HG03060 (cell line): ENCODE measurements around the gene DHX35.
"Not testable (repeated sequence)": the region's sequence is repeated elsewhere in the genome, so short reads cannot be mapped to it uniquely, and the experiment has no call there.

Experiments used
- ATAC-seq: cut with Tn5 transposase; IDR thresholded peaks from one replicate; pipeline ENCODE4 v1.9.1; 2021; ENCODE audit warnings: low read depth, moderate number of reproducible peaks; ENCODE audit not compliant: unreplicated experiment

The DHX35 gene

DNA sequence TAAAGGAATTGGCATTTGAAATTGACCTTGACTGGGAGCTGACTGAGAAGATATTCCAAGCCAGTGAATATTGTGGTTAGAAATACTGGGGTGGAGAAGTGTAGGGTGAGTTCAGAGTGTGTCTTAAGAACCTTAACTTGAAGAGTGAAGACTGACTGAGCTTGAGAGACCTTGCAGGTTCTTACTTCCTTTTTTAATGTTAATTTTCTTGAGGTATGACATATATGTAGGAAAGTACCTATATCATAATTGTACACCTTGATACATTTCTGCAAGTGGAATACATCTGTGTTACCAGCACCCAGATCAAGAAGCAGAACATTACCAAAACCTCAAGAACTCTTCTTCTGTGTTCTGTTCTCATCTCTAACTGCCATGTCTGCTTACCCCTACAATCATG, 11.0 kb downstream of the DHX35 start:
- ATAC-seq, result no peak

DNA sequence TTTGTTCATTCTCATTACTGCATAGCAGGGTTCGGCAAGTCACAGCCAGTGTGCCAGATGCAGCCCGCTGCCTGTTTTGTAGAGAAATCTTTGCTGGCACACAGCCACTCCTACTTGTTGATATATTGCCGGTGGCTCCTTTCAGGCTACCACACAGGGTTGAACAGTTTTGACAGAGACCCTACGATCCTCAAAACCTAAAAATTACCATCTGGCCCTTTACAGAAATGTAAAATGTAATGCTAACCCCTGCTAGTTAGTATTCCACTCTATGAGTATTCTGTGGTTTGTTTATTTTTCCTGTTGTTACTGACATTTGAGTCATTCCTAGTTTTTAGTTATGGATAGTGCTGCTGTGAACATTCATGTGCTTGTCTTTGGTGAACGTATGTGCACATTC, 11.5 kb downstream of the DHX35 start:
- no peak for ATAC-seq

DNA sequence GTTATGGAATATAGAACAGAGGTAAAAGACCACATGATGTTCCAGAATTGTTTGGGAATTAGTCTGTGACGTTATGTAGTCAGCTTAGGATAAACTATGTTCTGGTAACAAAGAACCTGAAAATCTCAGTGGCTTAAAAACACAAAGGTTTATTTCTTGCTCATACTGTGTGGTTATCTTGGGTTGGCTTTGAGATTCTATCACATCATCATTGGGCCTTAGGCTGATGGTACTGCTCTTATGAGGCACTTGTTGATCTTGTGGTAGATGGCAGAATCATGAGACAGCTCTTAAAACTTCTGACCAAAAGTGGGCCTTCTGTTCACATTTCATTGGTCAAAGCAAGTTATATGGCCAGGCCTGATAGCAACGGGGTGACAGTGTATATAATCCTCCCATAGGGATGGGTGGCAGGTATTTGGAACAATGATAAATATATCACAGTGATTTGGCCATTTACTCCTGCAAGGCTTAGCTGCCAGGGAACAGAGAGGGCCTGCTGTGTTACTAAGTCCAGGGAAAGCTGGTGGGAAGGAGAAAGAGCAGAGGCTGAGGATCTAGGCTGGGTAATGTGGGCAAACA, 13.5 kb downstream of the DHX35 start:
- no peak for ATAC-seq

DNA sequence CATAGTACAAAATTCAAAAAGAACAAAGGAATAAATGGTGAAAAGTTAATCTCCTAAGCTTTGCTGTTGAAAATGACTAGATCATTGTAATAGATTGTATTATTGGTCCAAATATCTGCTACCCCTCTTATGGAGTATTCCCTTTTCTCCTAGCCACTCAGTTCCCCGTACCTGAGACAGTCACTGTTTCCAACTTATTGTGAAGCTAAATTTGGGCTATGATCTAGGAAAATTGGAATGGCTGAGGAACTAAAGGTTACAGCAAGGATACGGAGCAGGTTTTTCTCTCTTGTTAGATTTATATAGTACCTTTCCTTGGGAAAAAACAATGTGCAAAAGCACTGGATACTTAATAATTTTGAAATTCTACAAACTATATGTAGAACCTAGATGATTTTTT, 17.3 kb downstream of the DHX35 start:
- ATAC-seq, result no peak

DNA sequence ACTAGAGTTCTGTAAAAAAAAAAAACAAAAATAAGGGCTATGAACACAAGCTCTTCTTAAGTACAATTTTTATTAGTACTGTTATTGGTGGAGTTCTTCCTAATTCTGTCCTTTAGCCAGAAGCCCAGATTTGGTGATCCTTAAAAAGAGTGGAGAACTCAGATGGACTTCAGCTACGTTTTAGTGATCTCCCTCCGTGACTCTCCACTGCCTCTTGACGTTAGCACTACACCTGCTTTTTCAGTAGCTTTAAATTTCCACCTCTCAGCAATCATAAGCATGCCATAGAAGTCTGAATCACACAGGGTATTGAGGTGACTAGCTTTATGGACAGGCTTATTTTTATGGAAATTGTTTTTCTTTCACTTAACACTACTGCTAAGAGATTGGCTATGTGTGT, 17.7 kb downstream of the DHX35 start:
- no peak for ATAC-seq

DNA sequence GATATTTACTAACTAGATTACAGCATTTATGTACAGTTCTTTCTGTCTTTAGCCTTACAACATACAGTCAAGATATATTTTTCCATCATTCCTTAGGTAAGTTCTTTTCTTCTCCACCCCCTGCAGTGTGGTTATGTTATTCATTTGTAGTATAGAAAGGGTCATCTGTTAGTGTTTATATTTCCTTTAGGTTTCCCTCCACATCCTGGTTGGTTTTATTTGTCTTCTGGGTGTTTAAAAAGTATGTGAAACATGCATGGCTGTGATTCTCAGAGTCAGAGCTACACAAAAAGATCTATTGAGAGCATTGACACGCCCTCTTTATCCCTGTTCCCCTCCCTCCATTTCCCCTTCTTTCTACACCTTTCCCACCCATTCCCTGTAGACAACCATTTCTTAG, 20.1 kb downstream of the DHX35 start:
- ATAC-seq, result no peak

DNA sequence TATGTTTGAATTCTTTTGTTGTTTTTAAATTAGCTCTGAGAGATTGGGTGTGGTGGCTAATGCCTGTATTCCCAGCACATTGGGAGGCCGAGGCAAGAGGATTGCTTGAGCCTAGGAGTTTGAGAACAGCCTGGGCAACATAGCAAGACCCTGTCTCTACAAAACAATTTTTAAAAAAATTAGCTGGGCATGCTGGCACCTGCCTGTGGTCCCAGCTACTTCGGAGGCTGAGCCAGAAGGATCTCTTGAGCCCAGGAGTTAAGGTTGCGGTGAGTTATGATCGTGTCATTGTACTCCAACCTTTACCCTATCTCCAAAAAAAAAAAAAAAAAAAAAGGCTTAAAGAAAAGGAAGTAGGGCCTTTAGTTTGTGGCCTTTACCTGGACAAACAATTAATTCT, 22.9 kb downstream of the DHX35 start:
- no peak for ATAC-seq

DNA sequence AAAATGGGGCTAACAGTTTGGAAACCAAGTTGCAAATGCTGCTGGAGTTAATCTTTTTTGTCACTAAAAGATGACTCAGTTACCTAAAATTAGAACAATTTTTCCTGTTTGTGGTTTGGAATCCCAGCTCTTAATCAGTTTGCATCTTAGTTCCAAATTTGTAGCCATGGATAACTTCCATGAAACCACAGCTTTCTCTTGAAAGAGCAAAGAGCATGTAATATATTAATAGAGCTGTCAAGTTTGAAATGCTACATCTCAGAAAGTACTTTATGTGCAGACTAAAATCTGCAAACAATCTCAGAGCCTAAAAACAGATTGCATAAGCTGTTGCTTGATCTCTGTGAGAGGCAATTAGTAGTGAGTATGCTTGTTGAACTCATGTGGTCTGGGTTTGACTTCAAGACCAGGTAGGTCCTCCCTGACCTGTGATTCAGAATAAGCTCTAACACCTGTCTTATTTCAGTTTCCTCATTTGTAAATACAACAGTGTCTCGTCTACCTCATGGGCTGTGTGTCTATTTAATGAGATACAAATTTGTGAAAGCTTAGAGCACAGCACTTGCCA, 23.5 kb downstream of the DHX35 start:
- ATAC-seq, result no peak

DNA sequence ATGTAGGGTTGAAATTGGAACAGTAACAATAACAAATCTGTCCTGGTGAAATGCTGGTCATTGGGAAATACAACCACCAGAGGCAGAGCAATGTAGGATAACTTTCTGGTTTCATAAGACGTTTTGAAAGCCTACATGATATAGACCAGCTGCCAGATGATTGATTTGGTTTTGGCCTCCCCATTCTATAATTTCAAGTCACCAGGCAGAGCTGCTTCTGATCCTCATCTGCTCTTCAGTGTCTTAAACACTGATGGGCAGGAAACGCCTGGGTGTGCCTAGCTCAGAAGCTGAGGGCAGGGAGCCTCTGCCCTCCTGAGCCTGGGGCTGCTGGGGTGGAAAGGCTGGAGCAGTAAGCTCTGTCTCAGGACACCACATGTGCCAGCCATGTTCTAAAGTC, 24.5 kb downstream of the DHX35 start:
- ATAC-seq, result no peak

DNA sequence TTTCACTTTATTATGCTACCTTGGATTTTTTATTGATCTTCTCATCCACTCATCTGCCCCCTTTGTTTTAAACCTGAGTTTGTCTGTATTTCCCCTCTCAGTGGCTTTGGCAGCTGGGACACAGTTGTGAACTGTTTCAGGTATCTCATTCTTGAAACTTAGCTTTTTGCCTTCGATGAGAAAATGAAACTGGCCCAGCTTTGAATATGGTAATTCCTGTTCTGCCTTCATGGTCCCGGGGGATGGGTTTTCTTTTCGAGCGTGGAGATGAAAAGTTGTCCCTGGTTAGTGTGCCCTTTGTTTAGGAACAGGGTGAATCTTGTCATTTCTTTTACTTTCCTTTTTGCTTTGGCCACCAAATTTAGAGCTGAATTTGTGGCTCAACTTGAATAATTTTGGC, 25.6 kb downstream of the DHX35 start:
- ATAC-seq, result no peak

DNA sequence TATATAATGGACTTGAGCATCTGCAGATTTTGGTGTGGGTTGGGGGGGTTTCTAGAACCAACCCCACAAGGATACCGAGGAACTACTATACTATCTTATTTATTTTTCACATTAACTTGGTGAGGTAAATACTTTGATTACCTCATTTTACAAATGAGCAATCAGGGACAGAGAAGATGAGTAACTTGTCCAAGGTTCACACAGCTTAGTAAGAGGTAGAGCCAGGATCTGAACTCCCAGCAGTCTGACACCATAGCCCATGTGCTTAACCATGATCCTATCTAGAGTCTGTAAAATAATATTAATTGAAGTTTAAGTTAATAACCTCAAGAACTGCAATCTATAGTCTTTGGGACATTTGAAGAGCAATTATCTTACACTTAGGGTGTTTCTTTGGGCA, 28.6 kb downstream of the DHX35 start:
- no peak for ATAC-seq

DNA sequence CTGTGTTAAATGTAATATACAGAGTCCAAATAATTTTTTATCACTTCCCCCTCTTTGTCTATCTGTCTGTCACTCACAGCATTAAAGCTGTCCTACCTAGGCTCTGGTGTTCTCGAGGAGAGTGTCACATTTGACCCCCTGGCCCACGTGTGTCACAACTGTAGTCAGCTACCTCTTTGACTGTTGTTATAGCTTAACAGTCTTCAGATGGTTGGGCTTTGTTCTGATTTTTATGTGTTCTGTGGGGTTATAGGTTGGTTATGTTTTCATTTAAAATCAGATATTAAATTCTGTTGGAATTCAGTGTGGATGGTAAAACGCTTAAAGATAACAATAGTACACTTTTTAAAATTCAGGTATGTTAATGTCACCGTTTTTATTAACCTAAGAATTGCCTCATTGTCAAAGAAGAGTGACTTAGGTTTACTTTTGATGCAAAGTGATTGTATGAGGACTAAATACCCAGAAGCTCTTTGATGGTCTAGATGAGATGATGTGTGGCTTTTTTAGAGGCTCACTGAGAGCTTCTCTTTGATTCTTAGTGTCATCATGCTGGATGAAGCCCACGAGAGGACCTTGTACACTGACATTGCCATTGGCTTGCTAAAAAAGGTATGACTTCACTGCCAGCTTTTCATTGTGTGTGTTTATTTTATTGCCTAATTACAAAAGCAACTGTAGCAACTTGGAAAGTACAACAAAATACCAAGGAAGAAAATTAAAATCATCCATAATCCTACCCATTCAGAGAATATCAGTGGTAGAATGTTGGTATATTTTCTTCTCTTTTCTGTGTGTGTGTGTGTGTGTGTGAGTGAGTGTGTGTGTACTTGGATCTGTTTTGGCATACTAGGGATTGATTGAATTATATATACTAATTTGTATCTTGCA, 29.9 kb downstream of the DHX35 start:
- no peak for ATAC-seq

DNA sequence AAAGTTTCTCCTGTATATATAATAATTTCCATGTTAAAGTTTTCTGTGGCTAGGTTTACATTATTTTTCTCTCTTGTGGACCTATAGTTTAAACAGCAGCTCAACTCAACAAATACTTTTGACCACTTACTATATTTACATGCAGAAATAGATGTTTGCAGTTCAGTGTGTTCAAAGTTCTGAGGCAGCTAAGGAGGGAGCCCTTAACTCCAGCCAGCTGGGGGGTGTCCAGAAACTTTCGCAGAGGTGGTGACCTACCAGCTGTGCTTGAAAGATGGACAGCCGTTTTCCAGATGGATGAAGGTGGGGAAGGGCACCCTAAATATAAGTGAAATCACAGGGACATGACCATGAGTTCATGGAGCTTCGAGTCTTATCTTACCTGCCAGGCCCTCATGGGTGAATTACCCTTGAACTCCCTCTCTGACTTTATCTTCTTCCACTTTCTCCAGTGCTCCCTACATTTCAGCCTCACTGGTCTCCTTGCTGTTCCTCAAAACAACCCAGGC, 33.4 kb downstream of the DHX35 start:
- ATAC-seq, result no peak

DNA sequence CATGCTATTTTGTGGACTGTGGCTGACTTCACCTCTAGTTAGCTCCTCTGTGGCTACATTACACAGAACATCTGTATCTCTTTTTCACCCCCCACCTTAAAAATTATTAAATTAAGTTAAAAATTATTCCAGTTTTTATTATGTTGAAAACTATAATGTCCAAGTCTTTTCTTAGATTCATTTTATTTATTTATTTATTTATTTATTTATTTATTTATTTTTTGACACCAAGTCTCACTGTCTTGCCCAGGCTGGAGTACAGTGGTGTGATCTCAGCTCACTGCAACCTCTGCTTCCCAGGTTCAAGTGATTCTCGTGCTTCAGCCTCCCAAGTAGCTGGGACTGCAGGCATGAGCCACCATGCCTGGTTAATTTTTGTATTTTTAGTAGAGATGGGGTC, 34.7 kb downstream of the DHX35 start:
- not testable (repeated sequence) for ATAC-seq

DNA sequence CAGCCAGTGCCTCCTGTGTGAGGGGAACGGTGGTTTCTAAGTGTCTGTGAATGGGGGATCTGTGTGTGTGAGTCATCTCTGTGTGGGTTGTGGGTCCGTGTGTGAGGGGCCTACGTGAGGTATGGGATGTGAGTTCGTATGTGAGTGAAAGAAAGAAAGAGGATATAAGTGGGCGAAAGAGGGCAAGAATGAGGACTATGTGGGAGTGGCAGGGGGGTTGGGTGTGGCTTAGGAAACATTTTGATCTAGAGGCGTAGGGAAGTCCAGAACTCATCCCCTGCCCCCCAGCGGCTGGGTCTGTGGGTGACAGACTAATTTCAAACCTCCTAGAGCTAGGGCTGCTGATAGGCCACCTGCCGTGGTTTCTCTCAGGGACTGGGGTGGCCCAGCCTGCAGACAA, 35.5 kb downstream of the DHX35 start:
- ATAC-seq, result peak; percentile 88

DNA sequence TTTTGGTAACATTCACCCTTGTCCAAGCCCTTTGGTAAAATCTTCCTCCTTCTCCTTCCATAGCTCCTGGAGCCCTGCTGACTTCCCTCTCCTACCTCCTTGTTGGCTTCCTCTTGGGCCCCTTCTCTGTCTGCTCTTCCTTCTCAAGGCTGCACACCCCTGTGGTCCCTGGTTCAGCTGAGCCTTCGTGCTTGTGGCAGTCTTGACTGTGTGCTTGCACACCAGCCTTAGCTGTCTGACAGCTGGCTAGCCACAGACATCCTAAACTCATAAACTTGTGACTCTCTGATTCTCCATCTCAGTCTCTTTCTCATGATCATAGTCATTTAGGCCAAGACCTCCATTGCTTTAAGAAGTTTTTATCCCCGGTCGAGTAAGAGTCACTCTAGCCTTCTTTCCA, 37.1 kb downstream of the DHX35 start:
- no peak for ATAC-seq

DNA sequence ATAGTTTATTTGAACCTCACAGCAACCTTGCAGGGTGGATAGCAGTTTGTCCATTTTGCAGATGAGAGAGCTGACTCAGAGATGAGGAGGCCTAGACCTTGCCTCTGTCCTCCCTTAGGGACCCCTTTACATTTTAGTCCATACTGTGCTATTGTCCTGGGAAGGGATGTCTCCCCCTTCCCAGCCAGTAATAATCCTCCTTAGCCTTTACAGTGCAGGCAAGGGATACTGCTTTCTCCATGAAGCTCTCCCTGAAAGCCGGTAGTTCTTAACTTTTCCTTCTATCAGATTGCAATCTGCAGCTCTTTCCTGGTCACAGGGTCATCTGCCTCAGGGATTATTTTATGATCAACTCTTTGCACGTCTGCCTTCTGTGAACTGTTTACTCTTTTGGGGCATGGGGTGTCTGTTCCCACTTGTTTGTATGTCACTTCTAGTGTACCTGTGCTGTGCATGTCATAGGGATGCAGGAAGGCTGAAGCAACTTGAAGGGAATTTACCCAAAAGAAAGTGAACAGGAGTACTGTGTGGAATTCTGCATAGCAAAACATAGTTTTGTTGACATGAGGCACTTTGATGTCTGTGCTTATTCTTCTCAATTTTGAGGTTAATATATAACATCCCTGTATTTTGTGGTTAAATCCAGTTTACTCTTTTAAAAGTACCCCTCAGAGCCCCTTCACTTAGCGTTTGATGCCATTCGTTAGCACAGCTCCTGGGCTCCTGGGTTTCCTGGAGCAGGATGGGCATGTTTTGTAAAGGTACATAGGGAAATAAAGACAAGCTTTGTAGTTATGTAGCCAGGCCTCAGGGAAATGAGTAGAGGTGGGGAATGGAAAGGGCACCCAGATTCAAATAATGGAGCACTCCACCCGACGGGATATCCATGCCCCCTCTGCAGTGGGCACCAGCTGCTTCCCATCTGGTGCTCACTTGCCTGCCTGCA, 38.1 kb downstream of the DHX35 start:
- ATAC-seq, result no peak

DNA sequence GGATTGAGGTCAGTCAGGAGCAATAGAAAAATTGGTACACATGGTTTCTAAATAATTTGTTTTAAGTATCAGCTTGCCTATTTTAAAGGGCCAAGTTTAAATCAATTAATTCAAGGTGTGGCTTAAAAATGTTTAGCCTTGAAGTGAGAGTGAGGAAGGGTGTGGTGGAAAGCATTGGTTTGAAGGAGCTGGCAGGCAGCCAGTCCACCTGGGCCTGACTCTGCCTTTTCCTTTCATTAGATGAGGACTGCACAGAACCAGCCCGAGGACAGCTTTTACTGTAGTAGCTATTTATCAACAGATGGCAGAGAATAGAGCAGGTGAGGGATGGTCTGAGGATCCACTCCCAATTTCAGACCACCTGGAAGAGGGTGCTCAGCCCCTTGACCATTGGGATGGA, 42.4 kb downstream of the DHX35 start:
- no peak for ATAC-seq

DNA sequence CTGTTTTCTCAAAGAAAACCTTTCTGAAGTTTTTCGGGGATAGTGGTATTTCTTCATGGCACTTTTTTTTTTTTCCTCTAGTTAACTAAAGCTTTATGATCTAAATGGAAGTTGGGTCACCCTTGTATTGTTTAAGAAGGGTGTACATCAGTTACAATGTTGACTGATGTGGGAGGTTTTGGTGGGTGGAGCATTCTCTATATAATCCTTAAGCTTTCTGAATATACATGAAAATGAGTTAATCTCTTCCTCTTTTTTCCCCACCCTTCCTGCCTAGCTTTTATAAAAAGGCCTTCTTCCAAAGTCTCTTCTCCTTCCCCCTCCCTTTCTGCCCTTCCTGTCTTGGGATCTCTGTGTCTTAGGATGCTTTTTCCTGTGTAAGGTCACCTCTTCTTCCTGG, 47.2 kb downstream of the DHX35 start:
- ATAC-seq, result no peak

DNA sequence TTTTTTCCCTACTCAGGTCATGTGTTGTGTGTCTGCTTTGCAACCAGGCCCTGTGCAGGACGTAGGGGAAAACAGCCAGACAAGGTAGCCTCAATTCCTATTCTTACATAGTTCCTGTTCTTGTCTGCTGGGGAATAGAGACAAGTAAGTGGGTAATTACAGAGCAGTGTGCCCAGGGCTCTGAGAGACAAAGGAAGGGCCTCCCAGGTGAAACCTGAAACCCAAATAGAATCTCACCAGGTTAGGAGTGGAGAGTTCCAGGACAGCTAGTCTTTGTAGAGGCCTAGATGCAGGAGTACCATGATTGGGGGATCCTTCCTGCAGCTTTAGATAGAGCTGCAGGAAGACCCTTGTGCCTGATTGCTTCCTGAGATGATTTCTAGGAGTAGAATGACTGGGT, 48.4 kb downstream of the DHX35 start:
- no peak for ATAC-seq

DNA sequence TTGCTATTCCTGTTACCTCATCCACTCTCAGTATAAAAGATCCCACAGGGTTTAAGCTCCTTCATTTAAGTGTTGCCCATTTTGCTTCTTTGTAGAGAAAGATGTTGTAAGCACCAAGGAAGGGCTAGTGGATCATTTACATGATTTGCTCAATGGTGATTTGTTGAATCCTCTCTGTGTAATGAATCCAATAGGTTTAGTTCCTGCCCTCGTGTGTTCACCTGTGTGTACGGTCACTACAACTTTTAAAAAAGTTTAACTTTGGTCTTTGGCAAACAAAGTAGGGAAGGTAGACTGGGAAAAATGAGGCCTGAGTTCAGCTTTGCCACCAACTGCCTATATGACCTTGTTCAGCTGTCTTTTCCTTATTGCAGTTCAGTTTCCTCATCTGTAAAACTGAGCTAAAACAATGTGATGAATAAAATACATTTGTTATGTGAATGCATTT, 51.5 kb downstream of the DHX35 start:
- ATAC-seq, result no peak
